CD4-positive, alpha-beta memory T cell (primary cell): ENCODE results near the gene DKK2. TPM values are rescaled to one million over a fixed set of nuclear protein-coding genes. Genes with fewer than 3 reads are reported as not detected.

Source experiments
- CTCF ChIA-PET: fragments of 350-600 bp; sonication (Branson Sonifier 250); formaldehyde crosslinking; loops from one replicate; lab custom pipeline; 2021; ENCODE audit warnings: inconsistent platforms; ENCODE audit not compliant: partially characterized antibody; lab: Charles Lee
- POLR2A ChIA-PET: fragments of 350-600 bp; sonication (Branson Sonifier 250); formaldehyde crosslinking; loops from one replicate; lab custom pipeline; 2021; ENCODE audit not compliant: partially characterized antibody; lab: Charles Lee
- DNase-seq, 5 donors: peaks; one replicate each; pipeline versions ENCODE4 v3.0.0 to v3.0.0-alpha.2; 2020 to 2022; ENCODE audit warnings: mixed read lengths in 1 of 5
- H3K27ac ChIP-seq: one replicate; pipeline ENCODE4 v1.7.0; 2013; ENCODE audit warnings: low read depth, low read length
- H3K27me3 ChIP-seq: 2 replicates; pipeline ENCODE4 v1.7.0; 2013; ENCODE audit warnings: mild to moderate bottlenecking, low read length, moderate library complexity; ENCODE audit not compliant: insufficient read depth
- H3K36me3 ChIP-seq: 2 replicates; pipeline ENCODE4 v1.7.0; 2013; ENCODE audit warnings: mild to moderate bottlenecking, low read length, moderate library complexity; ENCODE audit not compliant: insufficient read depth
- H3K4me1 ChIP-seq: 2 replicates; pipeline ENCODE4 v1.7.0; 2013; ENCODE audit warnings: mild to moderate bottlenecking, low read length, moderate library complexity; ENCODE audit not compliant: insufficient read depth
- H3K4me3 ChIP-seq, 2 donors: one replicate each; pipeline ENCODE4 v1.7.0; 2013; ENCODE audit warnings: low read length in 2 of 2, mild to moderate bottlenecking in 1 of 2
- H3K9me3 ChIP-seq, 2 donors: one replicate each; pipeline ENCODE4 v1.7.0; 2013; ENCODE audit warnings: low read length in 2 of 2, control low read depth in 1 of 2; ENCODE audit not compliant: control insufficient read depth in 1 of 2
- H3K27ac Mint-ChIP-seq, 7 donors: one replicate each; pipeline ENCODE4 v1.8.0; 2020 to 2021; ENCODE audit warnings: mixed read lengths in 7 of 7, mild to moderate bottlenecking in 6 of 7, inconsistent platforms in 3 of 7, moderate library complexity in 3 of 7
- H3K27me3 Mint-ChIP-seq, 2 donors: one replicate each; pipeline ENCODE4 v1.8.0; 2020 to 2021; ENCODE audit warnings: mixed read lengths in 2 of 2
- H3K36me3 Mint-ChIP-seq, 2 donors: one replicate each; pipeline ENCODE4 v1.8.0; 2020 to 2021; ENCODE audit warnings: mixed read lengths in 2 of 2, inconsistent platforms in 1 of 2, mild to moderate bottlenecking in 1 of 2
- H3K4me1 Mint-ChIP-seq, 4 donors: one replicate each; pipeline ENCODE4 v1.8.0; 2020 to 2021; ENCODE audit warnings: mixed read lengths in 4 of 4, mild to moderate bottlenecking in 1 of 4
- H3K4me3 Mint-ChIP-seq, 8 donors: one replicate each; pipeline ENCODE4 v1.8.0; 2020 to 2021; ENCODE audit warnings: mixed read lengths in 8 of 8, mild to moderate bottlenecking in 7 of 8, moderate library complexity in 6 of 8, inconsistent platforms in 3 of 8
- H3K9me3 Mint-ChIP-seq, 8 donors: one replicate each; pipeline ENCODE4 v1.8.0; 2020 to 2021; ENCODE audit warnings: mixed read lengths in 8 of 8, mild to moderate bottlenecking in 5 of 8, inconsistent platforms in 3 of 8, moderate library complexity in 1 of 8
- intact Hi-C: fragments of 100-400 bp; cut with micrococcal nuclease; formaldehyde crosslinking; loops from one replicate; pipeline ENCODE4 v1.15.1; 2023
- polyA plus RNA-seq, 2 donors: library from polyadenylated mRNA; unstranded; fragments of 300-500 nt; fragmentation: Illumina TruSeq; gene quantifications; one replicate each; pipeline ENCODE4 v1.2.3, GENCODE V29; 2021
- total RNA-seq, 2 experiments: library from RNA; stranded (reverse); gene quantifications; one replicate each; pipeline ENCODE4 v1.2.3, GENCODE V29; 2021

Gene DKK2
- total RNA-seq (not detected), polyA plus RNA-seq (not detected)

- ChIA-PET POLR2A (no interaction called here), CTCF (no interaction called here)
- peak within 1 kb of the TSS; percentile 48 to 85 (median 76) for H3K4me3 Mint-ChIP-seq
- Histone ChIP-seq H3K27ac (no peak within 1 kb of the TSS), H3K27me3 (peaks cover 6% of the 10 kb centered on the region), H3K4me1 (peaks cover 12% of the 10 kb centered on the region), H3K4me3 (no peak within 1 kb of the TSS), H3K36me3 (no peaks in the 10 kb centered on the region), H3K9me3 (no peaks in the 10 kb centered on the region)
- no peaks in the 10 kb centered on the region for H3K36me3 Mint-ChIP-seq
- H3K9me3 Mint-ChIP-seq = peaks cover 0 to 6% (median 0%) of the 10 kb centered on the region in 8 donors
- intact Hi-C loops = no loop called here
- H3K27ac Mint-ChIP-seq = no peak within 1 kb of the TSS
- H3K27me3 Mint-ChIP-seq = peaks cover 31 to 42% of the 10 kb centered on the region in 2 donors
- no peak for DNase-seq
- peaks cover 7 to 36% (median 16%) of the 10 kb centered on the region in 4 donors for H3K4me1 Mint-ChIP-seq
Measured at GRCh38 chr4:107035819-107036583, at the start of gene DKK2. DKK2 (minus strand) TSS chr4:107036313; CDS start chr4:107035591, 722 bp downstream.

- no peak overlapping the region for H3K4me3 ChIP-seq
- no peaks in the 10 kb centered on the region for H3K27me3 ChIP-seq
- no peak overlapping the region for H3K27ac ChIP-seq
- no peaks in the 10 kb centered on the region for H3K36me3 Mint-ChIP-seq
- H3K9me3 ChIP-seq = no peaks in the 10 kb centered on the region
- H3K4me3 Mint-ChIP-seq = no peak overlapping the region
- no peaks in the 10 kb centered on the region for H3K4me1 ChIP-seq
- no peak overlapping the region for H3K27ac Mint-ChIP-seq
- CTCF ChIA-PET = no interaction called here
- H3K9me3 Mint-ChIP-seq = peaks cover 2 to 11% (median 6%) of the 10 kb centered on the region in 8 donors
- peaks cover 2 to 3% of the 10 kb centered on the region in 2 donors for H3K27me3 Mint-ChIP-seq
- no peak for DNase-seq
- no peaks in the 10 kb centered on the region for H3K4me1 Mint-ChIP-seq
- intact Hi-C loops = no loop called here
- POLR2A ChIA-PET = no interaction called here
- no peaks in the 10 kb centered on the region for H3K36me3 ChIP-seq
Measured at GRCh38 chr4:107077192-107077591, 41.1 kb upstream of the DKK2 start.

DNA sequence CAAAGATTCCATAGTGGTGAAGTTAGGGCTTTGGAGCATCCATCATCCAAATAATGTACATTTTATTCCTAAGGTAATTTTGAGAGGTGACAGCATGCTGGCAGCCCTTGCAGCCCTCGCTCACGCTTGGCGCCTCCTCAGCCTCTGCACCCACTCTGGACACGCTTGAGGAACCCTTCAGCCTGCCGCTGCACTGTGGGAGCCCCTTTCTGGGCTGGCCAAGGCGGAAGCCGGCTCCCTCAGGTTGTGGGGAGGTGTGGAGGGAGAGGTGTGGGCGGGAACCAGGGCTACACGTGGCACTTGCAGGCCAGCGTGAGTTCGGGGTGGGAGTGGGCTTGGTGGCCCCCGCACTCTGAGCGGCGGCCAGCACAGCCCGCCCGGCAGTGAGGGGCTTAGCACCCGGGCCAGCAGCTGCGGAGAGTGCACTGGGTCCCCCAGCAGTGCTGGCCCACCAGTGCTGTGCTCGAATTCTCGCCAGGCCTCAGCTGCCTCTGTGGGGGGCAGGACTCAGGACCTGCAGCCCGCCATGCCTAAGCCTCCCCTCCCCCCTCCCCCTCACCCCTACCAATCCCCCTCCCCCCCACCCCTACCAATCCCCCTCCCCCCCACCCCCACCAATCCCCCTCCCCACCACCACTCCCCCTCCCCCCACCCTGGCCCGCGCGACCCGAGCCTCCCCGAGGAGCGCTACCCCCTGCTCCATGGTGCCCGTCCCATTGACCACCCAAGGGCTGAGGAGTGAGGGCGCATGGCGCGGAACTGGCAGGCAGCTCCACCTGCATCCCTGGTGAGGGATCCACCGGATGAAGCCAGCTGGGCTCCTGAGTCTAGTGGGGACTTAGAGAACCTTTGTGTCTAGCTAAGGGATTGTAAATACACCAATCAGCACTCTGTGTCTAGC, 37.0 kb upstream of the DKK2 start:
- CTCF ChIA-PET = no interaction called here
- H3K27ac ChIP-seq = no peak overlapping the region
- Mint-ChIP-seq H3K9me3 (peaks cover 0 to 5% (median 2%) of the 10 kb centered on the region in 8 donors), H3K27me3 (peaks cover 0 to 2% of the 10 kb centered on the region in 2 donors), H3K36me3 (no peaks in the 10 kb centered on the region), H3K4me3 (no peak overlapping the region), H3K4me1 (no peaks in the 10 kb centered on the region), H3K27ac (no peak overlapping the region)
- POLR2A ChIA-PET = no interaction called here
- no peak overlapping the region for H3K4me3 ChIP-seq
- no peaks in the 10 kb centered on the region for H3K9me3 ChIP-seq
- no peak for DNase-seq
- H3K4me1 ChIP-seq = no peaks in the 10 kb centered on the region
- no peaks in the 10 kb centered on the region for H3K27me3 ChIP-seq
- intact Hi-C loops = no loop called here
- no peaks in the 10 kb centered on the region for H3K36me3 ChIP-seq

DNA sequence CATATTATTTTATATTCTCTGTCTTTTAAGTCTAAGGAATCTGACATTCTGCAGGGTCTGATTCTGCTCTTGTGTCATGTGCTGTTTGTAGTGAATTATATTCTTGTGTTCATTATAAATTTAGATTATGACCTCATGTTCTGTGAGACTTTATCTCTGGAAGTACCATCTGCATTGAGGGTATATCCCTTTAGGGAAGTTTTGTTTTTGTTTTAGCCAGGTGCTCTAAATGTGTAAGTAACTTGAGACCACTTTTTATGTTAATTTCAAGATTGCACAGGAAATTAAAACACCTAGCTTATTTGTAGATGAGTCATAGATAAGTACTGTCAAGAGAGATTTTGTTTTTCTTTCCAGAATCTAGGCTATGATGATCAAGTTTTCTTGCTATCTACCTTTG, 35.0 kb upstream of the DKK2 start:
- Histone ChIP-seq H3K27ac (no peak overlapping the region), H3K36me3 (no peaks in the 10 kb centered on the region), H3K9me3 (no peaks in the 10 kb centered on the region), H3K4me1 (no peaks in the 10 kb centered on the region), H3K4me3 (no peak overlapping the region), H3K27me3 (no peaks in the 10 kb centered on the region)
- H3K27me3 Mint-ChIP-seq = peaks cover 0 to 2% of the 10 kb centered on the region in 2 donors
- intact Hi-C loops = no loop called here
- DNase-seq = no peak
- no peaks in the 10 kb centered on the region for H3K36me3 Mint-ChIP-seq
- H3K9me3 Mint-ChIP-seq = peaks cover 0 to 5% (median 2%) of the 10 kb centered on the region in 8 donors
- no peak overlapping the region for H3K4me3 Mint-ChIP-seq
- CTCF ChIA-PET = no interaction called here
- H3K4me1 Mint-ChIP-seq = no peaks in the 10 kb centered on the region
- POLR2A ChIA-PET = no interaction called here
- no peak overlapping the region for H3K27ac Mint-ChIP-seq

DNA sequence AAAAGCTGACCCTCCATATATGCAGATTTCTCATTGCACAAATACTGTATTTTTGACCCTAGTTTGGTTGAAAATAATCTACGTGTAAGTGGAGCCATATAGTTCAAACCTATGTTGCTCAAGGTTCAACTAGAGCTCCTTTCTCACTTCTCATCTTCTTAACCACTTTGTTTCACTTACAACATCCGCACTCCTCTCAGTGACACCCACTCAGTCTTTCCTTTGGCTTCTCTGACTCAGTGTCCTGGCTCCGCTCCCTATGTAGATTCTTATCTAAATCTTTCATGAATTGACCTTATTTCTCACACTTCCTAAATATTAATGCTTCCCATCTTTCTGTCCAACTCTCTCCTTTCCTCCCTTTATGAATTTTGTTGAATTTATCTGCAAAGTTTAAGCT, 32.9 kb upstream of the DKK2 start:
- H3K9me3 ChIP-seq = no peaks in the 10 kb centered on the region
- Mint-ChIP-seq H3K27ac (no peak overlapping the region), H3K4me1 (no peaks in the 10 kb centered on the region), H3K9me3 (peaks cover 0 to 2% (median under 1%) of the 10 kb centered on the region in 8 donors), H3K4me3 (peak overlapping the region in 1 of 8 donors; percentile 37), H3K27me3 (no peaks in the 10 kb centered on the region), H3K36me3 (no peaks in the 10 kb centered on the region)
- H3K4me3 ChIP-seq = no peak overlapping the region
- H3K36me3 ChIP-seq = no peaks in the 10 kb centered on the region
- H3K27ac ChIP-seq = no peak overlapping the region
- intact Hi-C loops = no loop called here
- H3K4me1 ChIP-seq = no peaks in the 10 kb centered on the region
- POLR2A ChIA-PET = no interaction called here
- no peaks in the 10 kb centered on the region for H3K27me3 ChIP-seq
- CTCF ChIA-PET = interaction anchor here (0.6 kb wide), 1 partner anchor 17 kb away, joined by 3 read pairs; no protein-coding TSS in a partner anchor
- DNase-seq = no peak

DNA sequence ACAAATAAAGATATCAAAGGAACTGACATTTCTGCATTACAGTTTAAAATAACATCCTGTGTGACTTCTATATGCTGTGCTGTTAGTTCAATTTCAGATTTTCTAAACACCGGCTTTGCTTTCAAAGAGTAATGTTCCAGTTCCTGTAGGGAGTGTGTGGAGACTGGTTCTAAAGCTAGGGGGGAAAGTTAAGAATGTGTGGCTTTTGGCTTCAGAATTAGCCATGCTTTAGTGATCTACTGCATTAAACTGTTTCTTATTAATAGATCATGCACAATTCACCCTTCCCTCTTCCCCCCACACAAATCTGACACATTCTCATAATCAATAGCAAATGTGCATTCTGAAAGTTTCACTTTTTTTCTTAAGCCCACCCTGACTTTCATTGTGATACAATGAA, 32.0 kb upstream of the DKK2 start:
- H3K36me3 Mint-ChIP-seq = no peaks in the 10 kb centered on the region
- Histone ChIP-seq H3K9me3 (no peaks in the 10 kb centered on the region), H3K36me3 (no peaks in the 10 kb centered on the region), H3K27me3 (no peaks in the 10 kb centered on the region), H3K4me1 (no peaks in the 10 kb centered on the region), H3K4me3 (no peak overlapping the region), H3K27ac (no peak overlapping the region)
- H3K27me3 Mint-ChIP-seq = peaks cover 0 to 2% of the 10 kb centered on the region in 2 donors
- POLR2A ChIA-PET = no interaction called here
- intact Hi-C loops = no loop called here
- peaks cover 0 to 2% (median 0%) of the 10 kb centered on the region in 8 donors for H3K9me3 Mint-ChIP-seq
- H3K4me3 Mint-ChIP-seq = no peak overlapping the region
- H3K4me1 Mint-ChIP-seq = no peaks in the 10 kb centered on the region
- no peak for DNase-seq
- no peak overlapping the region for H3K27ac Mint-ChIP-seq
- CTCF ChIA-PET = no interaction called here

GRCh38 chr4:107066621-107067020, 30.5 kb upstream of the DKK2 start:
- intact Hi-C loops = no loop called here
- H3K4me3 Mint-ChIP-seq = no peak overlapping the region
- ChIA-PET POLR2A (no interaction called here), CTCF (no interaction called here)
- H3K9me3 Mint-ChIP-seq = peaks cover 0 to 2% (median 0%) of the 10 kb centered on the region in 8 donors
- no peak for DNase-seq
- H3K27ac Mint-ChIP-seq = no peak overlapping the region
- no peaks in the 10 kb centered on the region for H3K9me3 ChIP-seq
- H3K4me3 ChIP-seq = no peak overlapping the region
- no peaks in the 10 kb centered on the region for H3K36me3 Mint-ChIP-seq
- H3K4me1 Mint-ChIP-seq = no peaks in the 10 kb centered on the region
- H3K4me1 ChIP-seq = no peaks in the 10 kb centered on the region
- H3K36me3 ChIP-seq = no peaks in the 10 kb centered on the region
- peaks cover 0 to 2% of the 10 kb centered on the region in 2 donors for H3K27me3 Mint-ChIP-seq
- no peaks in the 10 kb centered on the region for H3K27me3 ChIP-seq
- H3K27ac ChIP-seq = no peak overlapping the region
